SK-N-MC (cell line): ENCODE data around the gene AKR7A2.
"Not testable (repeated sequence)": the region's sequence is repeated elsewhere in the genome, so short reads cannot be mapped to it uniquely, and the experiment has no call there.

Experiments used
- DNase-seq: peaks from one replicate; pipeline ENCODE4 v3.0.0-alpha.2; 2011; ENCODE audit warnings: low read depth, low spot score
- H3K27ac ChIP-seq: fragments of 200-600 bp; sonication (generic); 2 replicates; pipeline ENCODE4 v1.5.1; 2016; ENCODE audit warnings: mixed run types
- H3K36me3 ChIP-seq: fragments of 200-600 bp; sonication (generic); 2 replicates; pipeline ENCODE4 v1.6.1; 2017; ENCODE audit warnings: antibody characterized with exemption, low read length, mixed read lengths; ENCODE audit not compliant: insufficient read depth
- H3K4me3 ChIP-seq: fragments of 200-600 bp; sonication (generic); 2 replicates; pipeline ENCODE4 v1.5.1; 2016
- H3K9ac ChIP-seq: fragments of 200-600 bp; sonication (generic); 2 replicates; pipeline ENCODE4 v1.8.0; 2017; ENCODE audit warnings: mixed run types, mixed read lengths; ENCODE audit not compliant: insufficient read length
- H3K9me3 ChIP-seq: fragments of 200-600 bp; sonication (generic); 2 replicates; pipeline ENCODE4 v1.6.1; 2017; ENCODE audit warnings: low read depth, mild to moderate bottlenecking, antibody characterized with exemption, low read length, moderate library complexity, mixed read lengths
- EZH2 ChIP-seq: fragments of 200-600 bp; sonication (generic); IDR thresholded peaks from one replicate; pipeline ENCODE4 v1.6.1; 2017; ENCODE audit warnings: antibody characterized with exemption
- FOXP2 ChIP-seq: optimal IDR thresholded peaks from 2 replicates; pipeline ENCODE3; 2011; ENCODE audit warnings: mild to moderate bottlenecking, moderate library complexity; ENCODE audit not compliant: insufficient read depth; ENCODE audit errors: extremely low read length, control extremely low read depth
- POLR2AphosphoS5 ChIP-seq: IDR thresholded peaks from 2 replicates; pipeline ENCODE4 v1.6.1; 2012; ENCODE audit warnings: mild to moderate bottlenecking, low read depth, low read length, borderline replicate concordance

The AKR7A2 gene

GRCh38 chr1:19287436-19288185 lies 24.3 kb downstream of the AKR7A2 start:
- Histone ChIP-seq H3K9ac (no peak overlapping the region), H3K9me3 (no peaks in the 10 kb centered on the region), H3K4me3 (no peak overlapping the region), H3K36me3 (no peaks in the 10 kb centered on the region; the same call in 1 of the 2 replicates), H3K27ac (no peak overlapping the region)
- DNase-seq, result no peak
- TF ChIP-seq POLR2AphosphoS5 (no peak), EZH2 (no peak)

GRCh38 chr1:19285807-19286206 lies 26.1 kb downstream of the AKR7A2 start:
- not testable (repeated sequence) for H3K36me3 ChIP-seq, DNase-seq, H3K9me3 ChIP-seq, H3K27ac ChIP-seq, H3K9ac ChIP-seq, H3K4me3 ChIP-seq

GRCh38 chr1:19285366-19285765 lies 26.6 kb downstream of the AKR7A2 start:
- not testable (repeated sequence) for H3K4me3 ChIP-seq, H3K27ac ChIP-seq, DNase-seq, H3K9me3 ChIP-seq, H3K9ac ChIP-seq, H3K36me3 ChIP-seq

- Histone ChIP-seq H3K36me3 (no peaks in the 10 kb centered on the region; the same call in 1 of the 2 replicates), H3K27ac (no peak overlapping the region), H3K9me3 (no peaks in the 10 kb centered on the region), H3K9ac (no peak overlapping the region), H3K4me3 (no peak overlapping the region)
- TF ChIP-seq FOXP2 (no peak), POLR2AphosphoS5 (no peak), EZH2 (no peak)
- DNase-seq, result no peak
Observed at GRCh38 chr1:19284881-19285280, 27.1 kb downstream of the AKR7A2 start.

- Histone ChIP-seq H3K27ac (no peak overlapping the region), H3K9ac (no peak overlapping the region), H3K36me3 (no peaks in the 10 kb centered on the region; the same call in 1 of the 2 replicates), H3K4me3 (no peak overlapping the region), H3K9me3 (no peaks in the 10 kb centered on the region)
- no peak for DNase-seq
- TF ChIP-seq FOXP2 (no peak), POLR2AphosphoS5 (no peak), EZH2 (no peak)
Observed at GRCh38 chr1:19283891-19284290, 28.1 kb downstream of the AKR7A2 start.

GRCh38 chr1:19274636-19275035 lies 37.3 kb downstream of the AKR7A2 start:
- no peak for DNase-seq
- Histone ChIP-seq H3K36me3 (no peaks in the 10 kb centered on the region), H3K9ac (no peak overlapping the region), H3K9me3 (no peaks in the 10 kb centered on the region), H3K4me3 (no peak overlapping the region), H3K27ac (no peak overlapping the region)
- TF ChIP-seq EZH2 (no peak), POLR2AphosphoS5 (no peak), FOXP2 (no peak)

- H3K27ac ChIP-seq, H3K9me3 ChIP-seq, H3K9ac ChIP-seq, H3K4me3 ChIP-seq, H3K36me3 ChIP-seq, DNase-seq: not testable (repeated sequence)
Observed at GRCh38 chr1:19273844-19274531, 38.0 kb downstream of the AKR7A2 start.

- H3K9me3 ChIP-seq, result no peaks in the 10 kb centered on the region
- no peak overlapping the region for H3K9ac ChIP-seq
- H3K4me3 ChIP-seq, result no peak overlapping the region
- TF ChIP-seq POLR2AphosphoS5, result no peak
- TF ChIP-seq EZH2, result no peak
- TF ChIP-seq FOXP2, result no peak
- no peak for DNase-seq
- H3K27ac ChIP-seq, result no peak overlapping the region
- H3K36me3 ChIP-seq, result no peaks in the 10 kb centered on the region
Observed at GRCh38 chr1:19273106-19273843, 38.7 kb downstream of the AKR7A2 start.

GRCh38 chr1:19272064-19272463 lies 39.9 kb downstream of the AKR7A2 start:
- Histone ChIP-seq H3K9ac (no peak overlapping the region), H3K4me3 (no peak overlapping the region), H3K9me3 (no peaks in the 10 kb centered on the region), H3K27ac (no peak overlapping the region), H3K36me3 (no peaks in the 10 kb centered on the region)
- no peak for TF ChIP-seq FOXP2
- TF ChIP-seq POLR2AphosphoS5, result no peak
- no peak for TF ChIP-seq EZH2
- DNase-seq, result no peak

- not testable (repeated sequence) for H3K9ac ChIP-seq, H3K27ac ChIP-seq, H3K9me3 ChIP-seq, H3K36me3 ChIP-seq, DNase-seq, H3K4me3 ChIP-seq
Observed at GRCh38 chr1:19270343-19270730, 41.6 kb downstream of the AKR7A2 start.

- not testable (repeated sequence) for H3K4me3 ChIP-seq, H3K9ac ChIP-seq, H3K27ac ChIP-seq, DNase-seq, H3K9me3 ChIP-seq, H3K36me3 ChIP-seq
Observed at GRCh38 chr1:19269427-19270342, 42.3 kb downstream of the AKR7A2 start.
